Measurements from ENCODE around the gene TRRAP. TPM values are rescaled to one million over a fixed set of nuclear protein-coding genes. Genes with fewer than 3 reads are reported as not detected.
"Not testable (repeated sequence)": the region's sequence is repeated elsewhere in the genome, so short reads cannot be mapped to it uniquely, and the experiment has no call there.

TRRAP gene
- total RNA-seq, 2 experiments from 2014 or later, result 44.3 to 48.7 TPM

GRCh38 chr7:98869027-98869596, 9.2 kb upstream of the TRRAP start:
- intact Hi-C loops (cut with micrococcal nuclease), result no loop called here
- ChIA-PET CTCF (no interaction called here), POLR2A (no interaction called here)
- Mint-ChIP-seq H3K27me3 (peaks cover 16% of the 10 kb centered on the region), H3K4me1 (ENCODE audit: low read depth) (peaks cover 2% of the 10 kb centered on the region), H3K27ac (no peak overlapping the region), H3K4me3 (peak overlapping the region; percentile 12), H3K9me3 (no peaks in the 10 kb centered on the region), H3K36me3 (no peaks in the 10 kb centered on the region)
- DNase-seq, result no peak

GRCh38 chr7:98869597-98870120, 8.7 kb upstream of the TRRAP start, which contains the start of gene TMEM130:
TMEM130 (minus strand) TSS chr7:98870014; CDS start chr7:98869861, 153 bp downstream.
- ChIA-PET CTCF (no interaction called here), POLR2A (no interaction called here)
- Mint-ChIP-seq H3K27ac (no peak within 1 kb of the TSS), H3K9me3 (no peaks in the 10 kb centered on the region), H3K27me3 (peaks cover 16% of the 10 kb centered on the region), H3K36me3 (no peaks in the 10 kb centered on the region), H3K4me3 (peak within 1 kb of the TSS; percentile 66), H3K4me1 (ENCODE audit: low read depth) (peaks cover 2% of the 10 kb centered on the region)
- intact Hi-C loops (cut with micrococcal nuclease), result no loop called here
- no peak for DNase-seq

- no peaks in the 10 kb centered on the region for H3K36me3 Mint-ChIP-seq
- CTCF ChIA-PET, result interaction anchor here (1.1 to 4.1 kb wide), 2 partner anchors 33 to 38 kb away, joined by 4 to 20 read pairs; no protein-coding TSS in a partner anchor
- H3K9me3 Mint-ChIP-seq, result no peaks in the 10 kb centered on the region
- peak overlapping the region; percentile 66 for H3K4me3 Mint-ChIP-seq
- intact Hi-C loops (cut with micrococcal nuclease), result no loop called here
- no peak overlapping the region for H3K27ac Mint-ChIP-seq
- POLR2A ChIA-PET, result no interaction called here
- H3K4me1 Mint-ChIP-seq (ENCODE audit: low read depth), result peaks cover 2% of the 10 kb centered on the region
- peaks cover 13% of the 10 kb centered on the region for H3K27me3 Mint-ChIP-seq
- DNase-seq, result peak; percentile 86
Measured at GRCh38 chr7:98870121-98870651, 8.1 kb upstream of the TRRAP start.

GRCh38 chr7:98870807-98871491, 7.4 kb upstream of the TRRAP start:
- ChIA-PET POLR2A (interaction anchor here (1.4 kb wide), 1 partner anchor 9 kb away, joined by 3 read pairs; no protein-coding TSS in a partner anchor), CTCF (interaction anchor here (1.0 to 4.1 kb wide), 3 partner anchors 20 to 39 kb away, joined by 3 to 20 read pairs (median 4); no protein-coding TSS in a partner anchor)
- Mint-ChIP-seq H3K4me3 (peak overlapping the region; percentile 66), H3K27me3 (peaks cover 13% of the 10 kb centered on the region), H3K4me1 (ENCODE audit: low read depth) (peaks cover 2% of the 10 kb centered on the region), H3K27ac (no peak overlapping the region), H3K9me3 (no peaks in the 10 kb centered on the region), H3K36me3 (no peaks in the 10 kb centered on the region)
- no peak for DNase-seq
- intact Hi-C loops (cut with micrococcal nuclease), result no loop called here

GRCh38 chr7:98872328-98872924, 5.9 kb upstream of the TRRAP start:
- intact Hi-C loops (cut with micrococcal nuclease), result loop anchor here (1.0 kb wide), 1 partner anchor 41 kb away; no protein-coding TSS in a partner anchor
- Mint-ChIP-seq H3K27me3 (peaks cover 13% of the 10 kb centered on the region), H3K36me3 (no peaks in the 10 kb centered on the region), H3K4me1 (ENCODE audit: low read depth) (peaks cover 2% of the 10 kb centered on the region), H3K27ac (no peak overlapping the region), H3K4me3 (no peak overlapping the region), H3K9me3 (no peaks in the 10 kb centered on the region)
- ChIA-PET CTCF (interaction anchor here (1.3 to 4.1 kb wide), 2 partner anchors 11 to 40 kb away, joined by 4 to 20 read pairs; no protein-coding TSS in a partner anchor), POLR2A (no interaction called here)
- peak; percentile 35 for DNase-seq

- DNase-seq; H3K27me3 Mint-ChIP-seq; H3K4me3 Mint-ChIP-seq; H3K9me3 Mint-ChIP-seq; H3K36me3 Mint-ChIP-seq; POLR2A ChIA-PET; H3K4me1 Mint-ChIP-seq (ENCODE audit: low read depth); intact Hi-C loops (cut with micrococcal nuclease); H3K27ac Mint-ChIP-seq: not testable (repeated sequence)
- CTCF ChIA-PET, result interaction anchor here (0.6 to 4.1 kb wide), 5 partner anchors 12 to 592 kb away, joined by 4 to 20 read pairs (median 4); no protein-coding TSS in a partner anchor
Measured at GRCh38 chr7:98873610-98874009, 4.7 kb upstream of the TRRAP start.

GRCh38 chr7:98874942-98875341, 3.4 kb upstream of the TRRAP start:
- DNase-seq, result no peak
- H3K4me3 Mint-ChIP-seq, result no peak overlapping the region
- H3K9me3 Mint-ChIP-seq, result no peaks in the 10 kb centered on the region
- peaks cover 6% of the 10 kb centered on the region for H3K4me1 Mint-ChIP-seq (ENCODE audit: low read depth)
- peaks cover 4% of the 10 kb centered on the region for H3K27me3 Mint-ChIP-seq
- no peak overlapping the region for H3K27ac Mint-ChIP-seq
- H3K36me3 Mint-ChIP-seq, result peaks cover 4% of the 10 kb centered on the region
- intact Hi-C loops (cut with micrococcal nuclease), result no loop called here
- CTCF ChIA-PET, result interaction anchor here (1.1 kb wide), 1 partner anchor 440 kb away, joined by 3 read pairs; no protein-coding TSS in a partner anchor
- POLR2A ChIA-PET, result interaction anchor here (0.6 kb wide), 1 partner anchor 14 kb away, joined by 4 read pairs; no protein-coding TSS in a partner anchor

GRCh38 chr7:98875501-98875900, 2.8 kb upstream of the TRRAP start:
- Mint-ChIP-seq H3K4me1 (ENCODE audit: low read depth) (peaks cover 8% of the 10 kb centered on the region), H3K36me3 (peaks cover 6% of the 10 kb centered on the region), H3K9me3 (no peaks in the 10 kb centered on the region), H3K4me3 (no peak overlapping the region), H3K27ac (no peak overlapping the region), H3K27me3 (peaks cover 2% of the 10 kb centered on the region)
- POLR2A ChIA-PET, result no interaction called here
- no peak for DNase-seq
- intact Hi-C loops (cut with micrococcal nuclease), result no loop called here
- CTCF ChIA-PET, result no interaction called here

GRCh38 chr7:98877146-98877545, 1.2 kb upstream of the TRRAP start:
- peaks cover 17% of the 10 kb centered on the region for H3K36me3 Mint-ChIP-seq
- intact Hi-C loops (cut with micrococcal nuclease), result no loop called here
- DNase-seq, result no peak
- no peaks in the 10 kb centered on the region for H3K27me3 Mint-ChIP-seq
- peak overlapping the region; percentile 54 for H3K4me3 Mint-ChIP-seq
- peaks cover 25% of the 10 kb centered on the region for H3K4me1 Mint-ChIP-seq (ENCODE audit: low read depth)
- CTCF ChIA-PET, result interaction anchor here (0.6 to 1.6 kb wide), 2 partner anchors 10 to 36 kb away, joined by 3 read pairs; no protein-coding TSS in a partner anchor
- no peaks in the 10 kb centered on the region for H3K9me3 Mint-ChIP-seq
- no peak overlapping the region for H3K27ac Mint-ChIP-seq
- POLR2A ChIA-PET, result interaction anchor here (0.6 kb wide), 1 partner anchor 453 kb away, joined by 3 read pairs; no protein-coding TSS in a partner anchor

GRCh38 chr7:98877692-98878364, 504 bp upstream of the TRRAP start:
- Mint-ChIP-seq H3K9me3 (no peaks in the 10 kb centered on the region), H3K4me3 (peak overlapping the region; percentile 54), H3K27me3 (no peaks in the 10 kb centered on the region), H3K36me3 (peaks cover 24% of the 10 kb centered on the region), H3K4me1 (ENCODE audit: low read depth) (peaks cover 32% of the 10 kb centered on the region), H3K27ac (peak overlapping the region; percentile 13)
- intact Hi-C loops (cut with micrococcal nuclease), result loop anchor here (2.0 kb wide), 4 partner anchors 265 to 597 kb away; partner anchors contain the start of genes ARPC1B and BRI3
- POLR2A ChIA-PET, result interaction anchor here (0.7 to 1.5 kb wide), 2 partner anchors 9 to 25 kb away, joined by 3 read pairs; no protein-coding TSS in a partner anchor
- no peak for DNase-seq
- CTCF ChIA-PET, result interaction anchor here (1.6 kb wide), 1 partner anchor 37 kb away, joined by 3 read pairs; no protein-coding TSS in a partner anchor
